Kidney (tissue), 14 donors: Measurements from ENCODE around the gene CDK6. TPM values are rescaled to one million over a fixed set of nuclear protein-coding genes. Genes with fewer than 3 reads are reported as not detected.

ENCODE experiments used
- DNase-seq, 5 donors: peaks; one replicate each; pipeline ENCODE4 v3.0.0-alpha.2; 2013 to 2020
- FAIRE-seq: peaks from 2 replicates; lab custom pipeline; 2012; peaks lifted over from hg19 to GRCh38; lab: Jason Lieb, UNC
- H3K27ac ChIP-seq, 2 donors: one replicate each; pipeline ENCODE4 v1.7.0; 2013; ENCODE audit warnings: low read depth in 2 of 2, low read length in 2 of 2, inconsistent platforms in 1 of 2
- H3K27me3 ChIP-seq: one replicate; pipeline ENCODE4 v1.7.1; 2013; ENCODE audit warnings: low read length, inconsistent platforms; ENCODE audit not compliant: control insufficient read depth, insufficient read depth
- H3K36me3 ChIP-seq, 3 donors: one replicate each; pipeline versions ENCODE4 v1.7.0 to v1.7.1; 2013; ENCODE audit warnings: low read length in 3 of 3, control low read depth in 1 of 3, inconsistent platforms in 1 of 3; ENCODE audit not compliant: insufficient read depth in 3 of 3, control insufficient read depth in 2 of 3
- H3K4me1 ChIP-seq, 3 donors: one replicate each; pipeline versions ENCODE4 v1.7.0 to v1.7.1; 2013; ENCODE audit warnings: low read length in 3 of 3, inconsistent platforms in 1 of 3, low read depth in 1 of 3; ENCODE audit not compliant: control insufficient read depth in 2 of 3, insufficient read depth in 2 of 3
- H3K4me3 ChIP-seq, 3 donors: one replicate each; pipeline versions ENCODE4 v1.7.0 to v1.8.1; 2013; ENCODE audit warnings: low read length in 3 of 3, control low read depth in 1 of 3, inconsistent platforms in 1 of 3
- H3K9ac ChIP-seq, 3 donors: one replicate each; pipeline versions ENCODE4 v1.7.0 to v1.7.1; 2013; ENCODE audit warnings: low read length in 3 of 3, control low read depth in 1 of 3, inconsistent platforms in 1 of 3
- H3K9me3 ChIP-seq, 3 donors: one replicate each; pipeline versions ENCODE4 v1.7.0 to v1.7.1; 2013; ENCODE audit warnings: low read length in 3 of 3, control low read depth in 1 of 3, inconsistent platforms in 1 of 3; ENCODE audit not compliant: control insufficient read depth in 2 of 3, insufficient read depth in 1 of 3
- intact Hi-C: fragments of 100-400 bp; cut with DNase I; formaldehyde crosslinking; loops from one replicate; pipeline ENCODE4 v1.11.1; 2022
- polyA plus RNA-seq: library from polyadenylated mRNA; stranded (reverse); fragments of 350-450 nt; fragmentation: Illumina TruSeq; extraction: RNeasy Lipid Tissue Mini Kit (QIAGEN cat#74804); gene quantifications from one replicate; pipeline ENCODE4 v1.2.3, GENCODE V29; 2014; ENCODE audit warnings: low read depth, low replicate concordance; ENCODE audit not compliant: insufficient read depth
- total RNA-seq: library from RNA; stranded (reverse); fragmentation: NEBNext Ultra II Directional; extraction: Animal tissue kit (Norgen Biotek cat#: 25700); gene quantifications from one replicate; pipeline ENCODE4 v1.2.1, GENCODE V29; 2021
- TF ChIP-seq, protein P1 (sequence below): IDR thresholded peaks from 3 replicates; pipeline ENCODE4 v1.5.1; 2012; ENCODE audit warnings: mild to moderate bottlenecking, moderate library complexity, borderline replicate concordance; ENCODE audit not compliant: insufficient read depth; ENCODE audit errors: extremely low read depth
- donor health status: control.
- donor health status: control.
- donor health status: control.
- donor health status: control.
- donor health status: control.
- donor health status: DM: yes; HTN: yes; CAD: no.
- donor health status: Normal renal cell carcinoma (clear cell type).

Gene CDK6
- total and polyA plus RNA-seq, 2 donors from 2014 or later = 3.6 to 20.8 TPM

DNA sequence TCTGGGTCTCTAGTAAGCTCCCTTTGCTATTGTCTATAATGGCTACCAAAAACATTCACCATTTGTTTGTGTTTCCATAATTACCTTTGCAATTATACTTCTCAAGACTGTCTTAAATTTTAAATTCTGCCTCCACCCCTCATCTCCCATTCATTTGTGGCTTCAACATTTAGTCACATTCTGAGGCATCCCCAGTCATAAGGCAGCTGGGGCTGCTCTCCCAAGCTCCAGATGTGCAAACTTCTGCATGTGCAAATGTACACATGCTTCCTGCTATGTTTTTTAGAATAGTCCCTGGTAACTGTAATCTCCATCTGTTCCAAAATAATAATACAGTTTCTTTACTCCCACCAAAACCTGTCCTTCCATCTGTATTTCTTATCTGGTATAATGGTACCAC, 97.3 kb downstream of the CDK6 start:
- H3K27ac ChIP-seq = no peak overlapping the region
- no peaks in the 10 kb centered on the region for H3K4me1 ChIP-seq
- H3K9ac ChIP-seq = no peak overlapping the region
- H3K9me3 ChIP-seq = no peaks in the 10 kb centered on the region
- no peak overlapping the region for H3K4me3 ChIP-seq
- H3K27me3 ChIP-seq = no peaks in the 10 kb centered on the region
- TF ChIP-seq, protein P1, sequence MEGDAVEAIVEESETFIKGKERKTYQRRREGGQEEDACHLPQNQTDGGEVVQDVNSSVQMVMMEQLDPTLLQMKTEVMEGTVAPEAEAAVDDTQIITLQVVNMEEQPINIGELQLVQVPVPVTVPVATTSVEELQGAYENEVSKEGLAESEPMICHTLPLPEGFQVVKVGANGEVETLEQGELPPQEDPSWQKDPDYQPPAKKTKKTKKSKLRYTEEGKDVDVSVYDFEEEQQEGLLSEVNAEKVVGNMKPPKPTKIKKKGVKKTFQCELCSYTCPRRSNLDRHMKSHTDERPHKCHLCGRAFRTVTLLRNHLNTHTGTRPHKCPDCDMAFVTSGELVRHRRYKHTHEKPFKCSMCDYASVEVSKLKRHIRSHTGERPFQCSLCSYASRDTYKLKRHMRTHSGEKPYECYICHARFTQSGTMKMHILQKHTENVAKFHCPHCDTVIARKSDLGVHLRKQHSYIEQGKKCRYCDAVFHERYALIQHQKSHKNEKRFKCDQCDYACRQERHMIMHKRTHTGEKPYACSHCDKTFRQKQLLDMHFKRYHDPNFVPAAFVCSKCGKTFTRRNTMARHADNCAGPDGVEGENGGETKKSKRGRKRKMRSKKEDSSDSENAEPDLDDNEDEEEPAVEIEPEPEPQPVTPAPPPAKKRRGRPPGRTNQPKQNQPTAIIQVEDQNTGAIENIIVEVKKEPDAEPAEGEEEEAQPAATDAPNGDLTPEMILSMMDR = no peak
- DNase-seq (no peak), FAIRE-seq (no peak)
- intact Hi-C loops = no loop called here
- no peaks in the 10 kb centered on the region for H3K36me3 ChIP-seq

GRCh38 chr7:92737706-92738105, 98.7 kb downstream of the CDK6 start:
- H3K9me3 ChIP-seq = no peaks in the 10 kb centered on the region
- TF ChIP-seq, protein P1 = no peak
- H3K27me3 ChIP-seq = no peaks in the 10 kb centered on the region
- no peak for DNase-seq
- H3K27ac ChIP-seq = no peak overlapping the region
- intact Hi-C loops = no loop called here
- no peak overlapping the region for H3K9ac ChIP-seq
- H3K36me3 ChIP-seq = no peaks in the 10 kb centered on the region
- no peak for FAIRE-seq
- H3K4me3 ChIP-seq = no peak overlapping the region
- no peaks in the 10 kb centered on the region for H3K4me1 ChIP-seq

- TF ChIP-seq, protein P1 = no peak
- DNase-seq = no peak
- H3K4me1 ChIP-seq = no peaks in the 10 kb centered on the region
- H3K9me3 ChIP-seq = no peaks in the 10 kb centered on the region
- no peak overlapping the region for H3K27ac ChIP-seq
- H3K36me3 ChIP-seq = no peaks in the 10 kb centered on the region
- no peak overlapping the region for H3K4me3 ChIP-seq
- no peak for FAIRE-seq
- no peak overlapping the region for H3K9ac ChIP-seq
- no peaks in the 10 kb centered on the region for H3K27me3 ChIP-seq
- intact Hi-C loops = no loop called here
Measured at GRCh38 chr7:92736870-92737269, 99.5 kb downstream of the CDK6 start.

DNA sequence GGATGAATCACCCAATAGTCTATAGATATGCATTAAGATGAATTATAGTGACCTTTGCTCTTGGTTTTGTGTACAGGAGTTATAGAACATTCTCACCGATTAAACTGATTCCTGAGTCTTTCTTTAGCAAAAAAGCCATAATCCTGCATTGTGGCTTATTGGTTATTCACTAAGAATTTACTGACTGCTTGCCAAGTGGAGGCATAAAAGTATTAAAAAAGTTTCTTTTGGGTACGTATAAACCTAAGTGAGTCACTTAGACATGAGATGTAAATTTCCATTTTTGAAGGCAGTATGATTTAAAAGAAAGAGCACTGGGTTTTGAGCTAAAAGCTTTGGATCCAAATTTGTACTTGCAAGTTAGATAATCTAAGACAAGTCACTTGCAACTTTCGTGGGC, 100.7 kb downstream of the CDK6 start:
- Histone ChIP-seq H3K27me3 (no peaks in the 10 kb centered on the region), H3K36me3 (no peaks in the 10 kb centered on the region), H3K27ac (no peak overlapping the region), H3K4me3 (no peak overlapping the region), H3K9ac (no peak overlapping the region), H3K9me3 (no peaks in the 10 kb centered on the region), H3K4me1 (peaks cover 0 to 4% (median 0%) of the 10 kb centered on the region in 3 donors)
- FAIRE-seq (no peak), DNase-seq (no peak)
- intact Hi-C loops = no loop called here
- TF ChIP-seq, protein P1 = no peak
